NOMO-1 treated with dmso at 0.1 percent for 144 hours (cell line): Measurements from ENCODE around the gene PLA2G4F.

Source experiments
- DNase-seq: peaks from one replicate; lab custom pipeline; 2025; ENCODE audit not compliant: unreplicated experiment; lab: John Stamatoyannopoulos, UW

Gene PLA2G4F

DNA sequence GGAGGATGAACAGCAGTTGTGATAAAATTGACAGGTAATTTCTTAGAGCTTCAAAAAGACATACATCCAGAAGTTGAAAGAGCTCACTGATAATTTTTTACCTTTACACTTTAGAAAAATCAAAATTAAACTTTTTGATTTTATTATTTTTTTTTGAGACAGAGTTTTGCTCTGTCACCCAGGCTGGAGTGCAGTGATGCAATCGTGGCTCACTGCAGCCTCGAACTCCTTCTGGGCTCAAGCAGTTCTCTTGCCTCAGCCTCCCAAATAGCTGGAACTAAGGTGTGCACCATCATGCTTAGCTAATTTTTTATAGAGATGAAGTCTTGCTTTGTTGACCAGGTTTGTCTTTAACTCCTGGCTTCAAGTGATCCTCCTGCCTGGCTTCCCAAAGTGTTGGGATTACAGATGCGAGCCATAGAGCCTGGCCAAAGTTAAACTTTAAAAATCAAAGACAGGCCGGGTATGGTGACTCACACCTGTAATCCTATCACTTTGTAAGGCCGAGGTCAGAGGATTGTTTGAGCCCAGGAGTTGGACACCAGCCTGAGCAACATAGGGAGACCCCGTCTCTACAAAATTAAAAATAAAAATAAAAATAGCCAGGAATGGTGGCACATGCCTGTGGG is 21.7 kb downstream of the PLA2G4F start:
- DNase-seq = no peak

DNA sequence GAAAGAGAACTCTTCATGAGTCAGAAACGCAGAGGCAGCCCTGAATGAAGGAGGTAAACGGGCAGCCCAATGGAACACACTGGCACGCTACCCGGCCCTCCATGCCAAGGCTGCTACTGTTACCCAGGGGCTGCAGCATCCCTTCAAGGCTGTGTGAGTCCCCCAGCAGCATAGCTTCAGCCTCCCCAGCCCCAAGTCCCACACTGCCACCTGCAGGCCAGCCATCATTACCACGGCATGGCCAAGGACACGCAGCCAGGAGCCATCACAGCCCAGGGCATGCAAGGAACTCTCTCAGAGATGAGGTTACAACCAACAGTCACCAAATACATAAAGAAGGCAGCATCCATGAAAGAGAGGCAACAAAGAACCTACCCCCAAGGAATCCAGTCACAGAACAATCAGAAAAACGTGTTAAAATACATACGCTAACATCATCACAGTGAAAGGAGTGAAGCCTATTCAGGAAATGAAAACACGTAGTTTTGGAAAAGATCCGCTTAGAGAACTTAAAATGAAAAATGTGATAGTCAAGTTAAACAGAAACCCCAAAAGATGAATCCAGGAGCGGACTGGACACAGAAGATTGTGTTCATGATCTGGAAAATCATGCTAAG is 22.4 kb downstream of the PLA2G4F start:
- DNase-seq = peak; percentile 36

DNA sequence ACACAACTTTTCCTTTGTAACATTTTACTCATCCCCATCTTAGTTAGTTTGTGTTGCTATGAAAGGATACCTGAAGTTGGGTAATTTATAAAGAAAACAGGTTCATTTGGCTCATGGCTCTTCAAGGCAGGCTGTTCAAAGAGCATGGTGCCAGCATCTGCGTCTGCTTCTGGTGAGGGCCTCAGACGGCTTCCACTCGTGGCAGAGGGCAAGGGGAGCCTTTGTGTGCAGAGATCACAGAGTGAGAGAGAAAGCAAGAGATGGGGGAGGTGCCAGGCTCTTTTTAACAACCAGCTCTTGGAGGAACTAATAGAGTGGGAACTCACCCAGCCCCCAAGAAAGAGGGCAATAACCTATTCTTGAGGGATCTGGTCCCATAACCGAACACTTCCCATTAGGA is 23.1 kb downstream of the PLA2G4F start:
- DNase-seq = no peak

DNA sequence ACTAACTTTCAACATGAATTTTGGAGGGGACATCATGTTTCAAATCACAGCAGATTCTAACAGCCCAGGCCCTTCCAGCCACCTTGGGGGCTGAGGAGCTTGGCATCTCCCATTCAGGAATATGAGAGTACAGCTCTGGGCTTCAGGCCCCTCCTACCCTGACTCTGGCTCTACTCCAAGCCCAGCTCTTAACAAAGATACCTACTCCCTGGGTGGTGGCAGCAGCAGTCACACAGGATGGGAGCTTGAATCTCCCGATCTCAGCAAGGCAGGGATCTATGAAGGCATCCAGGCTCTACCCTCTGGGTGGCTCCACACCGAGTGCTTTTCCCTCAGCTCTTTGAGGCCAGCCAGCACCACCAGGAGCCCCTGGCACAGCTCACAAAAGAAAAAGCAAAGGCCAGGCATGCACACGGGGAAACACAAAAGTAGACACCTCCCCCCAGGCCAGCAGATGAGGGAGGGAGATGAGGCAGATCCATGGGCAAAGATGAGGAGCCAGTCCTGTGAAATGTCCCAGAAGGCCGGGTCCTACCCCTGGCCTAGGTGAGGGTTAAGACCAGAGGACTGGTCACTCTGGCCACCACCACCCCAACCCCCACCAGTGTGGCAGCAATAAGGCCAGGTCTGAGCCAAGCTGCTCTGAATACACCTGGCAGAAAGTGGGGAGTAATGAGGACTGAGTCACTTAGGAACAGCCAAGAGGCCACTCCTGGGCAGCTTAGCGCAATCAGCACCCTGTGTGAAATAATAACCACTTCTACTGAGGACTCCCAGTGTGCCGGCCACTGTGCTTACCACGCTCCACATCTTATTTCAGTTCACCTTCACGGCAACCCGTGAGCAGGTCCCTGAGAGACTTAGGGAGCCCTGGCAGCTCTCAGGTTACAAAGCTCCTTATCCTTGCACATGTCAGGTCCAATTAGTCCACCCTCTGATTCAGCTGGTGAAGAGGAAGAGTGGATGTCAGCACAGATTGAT is 24.3 kb downstream of the PLA2G4F start:
- no peak for DNase-seq

DNA sequence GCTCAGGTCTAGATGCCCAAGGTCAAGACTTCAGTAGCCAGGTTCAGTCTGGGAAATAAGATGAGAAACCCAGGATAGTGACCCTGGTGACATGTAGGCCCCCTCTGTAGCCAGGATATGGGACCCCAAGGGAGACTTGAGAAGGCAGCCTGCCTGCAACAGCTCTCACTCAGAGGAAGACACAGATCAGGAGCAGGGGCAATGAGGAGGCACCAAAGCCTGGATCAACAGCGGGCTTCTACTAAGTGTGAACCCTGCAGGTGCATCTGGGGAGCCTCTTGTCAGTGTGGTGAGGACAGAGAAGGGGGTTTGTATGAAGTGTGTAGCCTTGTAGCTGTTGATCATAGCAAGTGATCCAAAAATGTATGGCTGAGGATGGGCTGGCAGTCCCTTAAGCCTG is 25.4 kb downstream of the PLA2G4F start:
- DNase-seq = no peak

DNA sequence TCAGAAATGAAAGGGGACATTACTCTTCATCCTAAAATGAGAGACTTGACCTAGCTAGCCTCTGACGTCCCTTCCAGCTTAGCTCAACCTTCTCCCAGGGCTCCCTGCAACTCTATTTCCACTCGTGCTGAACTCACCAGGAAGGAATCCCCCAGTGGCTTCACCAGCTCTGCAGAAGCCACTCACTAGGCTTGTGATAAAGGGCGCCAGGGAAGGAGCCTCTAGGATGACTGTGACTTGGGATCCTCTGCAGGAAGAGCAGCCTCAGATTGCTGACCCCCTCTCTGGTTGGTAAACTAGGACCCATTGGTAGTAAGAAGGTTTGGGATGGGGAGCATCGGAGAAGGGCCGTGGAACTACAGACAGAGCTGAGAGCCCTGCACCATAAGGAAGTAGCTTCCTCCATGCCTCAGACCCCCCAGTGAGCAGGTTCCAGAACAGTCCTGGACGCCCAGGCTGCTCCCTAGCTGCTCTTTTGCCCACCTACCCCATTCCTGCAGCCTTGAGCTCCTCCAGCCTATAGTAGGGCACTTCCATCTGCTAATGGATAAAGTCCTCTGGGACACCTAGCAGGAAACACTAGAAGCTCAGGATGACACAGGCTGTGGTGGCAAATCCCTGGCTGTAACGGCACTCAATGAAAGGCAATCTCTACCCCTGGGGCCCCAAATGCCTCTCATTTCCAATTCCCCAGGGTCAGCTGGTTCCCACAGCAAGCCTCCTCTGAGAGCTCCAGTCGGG is 26.0 kb downstream of the PLA2G4F start:
- no peak for DNase-seq

DNA sequence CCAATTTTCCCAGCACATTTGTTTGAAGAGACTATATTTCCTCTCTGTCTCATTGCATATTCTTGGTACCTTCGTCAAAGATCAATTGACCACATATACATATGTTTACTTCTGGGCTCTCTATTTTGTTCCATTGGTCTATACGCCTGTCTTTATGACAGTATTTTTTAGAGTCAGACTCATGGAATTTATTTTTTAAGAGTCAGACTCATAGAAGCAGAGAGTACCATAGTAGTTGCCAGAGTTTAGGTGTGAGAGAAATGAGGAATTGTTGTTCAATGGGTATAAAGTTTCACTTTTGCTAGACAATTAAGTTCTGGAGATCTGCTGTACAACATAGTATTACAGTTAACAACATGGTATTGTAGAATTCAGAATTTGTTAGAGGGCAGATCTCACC is 27.1 kb downstream of the PLA2G4F start:
- no peak for DNase-seq

DNA sequence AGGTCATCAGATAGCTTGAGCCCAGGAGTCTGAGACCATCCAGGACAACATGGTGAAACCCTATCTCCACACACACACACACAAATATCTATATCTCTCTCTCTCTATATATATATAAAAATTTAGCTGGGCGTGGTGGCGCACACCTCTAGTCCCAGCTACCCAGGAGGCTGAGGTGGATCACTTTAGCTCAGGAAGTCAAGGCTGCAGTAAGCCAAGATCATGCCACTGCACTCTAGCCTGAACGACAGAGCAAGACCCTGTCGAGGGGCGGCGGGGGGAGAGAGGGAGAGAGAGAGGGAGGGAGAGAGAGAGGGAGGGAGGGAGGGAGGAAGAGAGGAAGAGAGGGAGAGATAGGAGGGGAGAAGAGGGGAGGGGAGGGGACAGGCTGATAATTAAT is 28.0 kb downstream of the PLA2G4F start:
- DNase-seq = no peak

DNA sequence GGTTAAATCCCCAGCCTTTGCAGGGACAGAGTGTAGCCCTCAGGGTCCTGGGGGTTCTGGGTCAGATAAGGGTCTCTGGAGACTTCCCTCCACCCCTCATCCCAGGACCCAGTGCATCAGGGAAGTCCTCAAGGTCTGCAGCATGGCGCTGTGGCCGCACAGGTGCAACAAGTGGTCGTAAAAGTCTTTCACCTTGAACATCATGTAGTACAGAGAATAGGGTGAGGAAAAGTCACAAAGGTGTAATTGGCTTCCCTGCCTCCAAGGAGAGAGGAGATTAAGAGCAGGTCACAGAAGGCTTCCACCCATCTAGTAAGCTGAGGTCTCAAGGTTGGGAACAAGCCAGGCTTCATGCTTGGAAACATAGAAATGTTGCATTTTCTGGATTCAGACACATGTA is 32.9 kb downstream of the PLA2G4F start:
- no peak for DNase-seq

DNA sequence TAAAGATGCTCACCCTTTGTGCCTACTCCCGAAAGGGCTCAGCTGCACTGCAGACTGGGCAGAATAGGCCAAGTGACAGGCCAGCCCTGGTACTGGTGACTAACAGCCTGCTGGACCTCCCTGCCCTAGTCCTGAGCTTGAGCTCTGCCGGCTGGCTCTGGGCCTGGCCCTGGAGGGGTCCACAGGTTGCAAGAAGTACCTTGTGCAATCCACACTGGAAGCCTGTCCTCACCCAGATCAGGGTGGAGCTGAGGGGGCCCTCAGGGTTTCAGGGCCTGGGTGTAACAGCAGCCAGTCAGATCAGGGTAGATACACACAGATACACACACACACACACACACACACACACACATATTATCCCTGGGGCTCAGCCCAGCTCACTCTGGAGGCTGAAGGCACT is 34.8 kb downstream of the PLA2G4F start:
- peak; percentile 43 for DNase-seq

DNA sequence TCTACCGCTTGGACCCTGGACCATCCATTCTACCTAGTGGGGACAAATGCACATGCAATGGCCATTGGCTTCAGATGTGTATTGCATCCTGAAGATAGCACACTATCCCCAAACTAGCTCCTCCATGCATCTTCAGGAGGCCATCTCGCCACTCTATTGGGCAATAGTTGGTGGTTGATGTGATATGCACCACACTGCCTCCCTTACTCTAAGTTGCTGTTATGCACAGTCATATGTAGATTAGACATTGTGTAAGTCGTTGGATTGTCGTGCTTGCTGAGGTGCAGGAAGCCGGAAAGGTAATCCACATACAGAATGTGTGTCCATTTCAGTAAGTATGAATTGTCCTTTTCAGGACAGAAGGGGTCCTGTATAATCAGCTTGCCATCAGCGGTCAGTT is 35.4 kb downstream of the PLA2G4F start:
- peak; percentile 92 for DNase-seq

DNA sequence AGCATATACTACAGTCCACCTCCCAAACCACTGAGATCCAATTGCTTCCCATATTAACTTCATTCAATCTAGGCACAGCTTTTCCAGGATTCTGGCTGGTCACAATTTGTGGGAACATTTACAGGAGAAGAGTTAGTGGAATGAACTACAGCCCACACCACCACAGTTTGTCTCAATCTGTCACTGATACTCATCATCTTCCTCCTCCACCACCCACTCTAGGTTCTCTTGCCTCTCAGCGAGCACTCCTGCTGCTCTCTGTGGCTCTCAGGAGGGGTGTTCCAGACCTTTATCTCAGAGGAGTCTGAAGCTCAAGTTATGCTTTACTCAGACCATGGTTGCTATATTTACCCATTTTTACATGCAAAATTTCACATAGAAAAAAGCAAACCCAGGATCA is 36.2 kb downstream of the PLA2G4F start:
- DNase-seq = no peak

DNA sequence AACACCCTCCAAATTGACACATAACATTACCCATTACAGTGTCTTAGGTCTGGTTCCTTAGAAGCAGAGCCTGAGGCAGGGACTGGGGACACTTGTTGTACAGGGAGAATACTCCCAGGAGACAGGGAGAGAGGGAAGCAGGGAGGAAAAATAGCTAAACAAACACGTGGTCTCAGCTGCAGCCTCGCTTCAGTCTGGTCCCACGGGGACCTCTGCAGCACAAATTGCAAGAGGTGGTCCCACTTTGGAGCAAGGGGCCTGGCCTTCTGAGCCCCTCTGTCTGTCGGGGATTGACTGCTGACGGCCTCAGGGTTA is 37.0 kb downstream of the PLA2G4F start:
- no peak for DNase-seq

DNA sequence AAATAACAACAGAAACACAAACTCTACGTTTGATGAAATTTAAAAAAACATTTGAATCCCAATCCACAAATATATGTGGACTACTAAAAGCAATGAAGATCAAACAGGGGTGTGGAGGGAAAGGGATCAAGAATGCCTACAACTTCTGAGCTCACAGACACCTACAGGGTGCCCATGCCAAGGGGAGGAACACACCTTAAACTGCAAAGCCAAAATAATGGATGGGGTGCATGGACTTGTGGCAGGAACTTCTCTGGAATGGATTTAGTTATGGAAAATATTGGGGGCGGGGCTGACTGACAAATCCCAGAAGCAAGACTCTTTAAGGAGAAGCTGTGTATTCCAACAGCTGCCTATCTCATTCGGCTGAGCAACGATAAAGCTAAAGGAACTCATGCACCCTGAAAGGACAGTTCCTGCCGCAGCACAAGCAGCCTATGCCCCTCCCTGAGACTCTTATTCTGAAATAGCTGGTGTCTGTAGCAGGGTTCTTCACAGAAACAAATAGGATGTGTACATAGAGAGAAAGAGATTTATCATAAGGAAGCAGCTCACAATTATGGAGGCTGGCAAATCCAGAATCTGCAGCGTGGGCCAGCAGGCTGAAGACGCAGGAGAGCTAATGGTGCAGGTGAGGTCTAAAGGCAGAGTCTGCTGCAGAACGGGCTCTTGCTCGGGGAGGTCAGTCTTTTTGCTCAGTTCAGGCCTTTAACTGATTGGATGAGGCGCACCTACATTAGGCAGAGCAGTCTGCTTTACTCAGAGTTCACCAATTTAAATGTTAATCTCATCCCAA is 37.6 kb downstream of the PLA2G4F start:
- DNase-seq = peak; percentile 75

DNA sequence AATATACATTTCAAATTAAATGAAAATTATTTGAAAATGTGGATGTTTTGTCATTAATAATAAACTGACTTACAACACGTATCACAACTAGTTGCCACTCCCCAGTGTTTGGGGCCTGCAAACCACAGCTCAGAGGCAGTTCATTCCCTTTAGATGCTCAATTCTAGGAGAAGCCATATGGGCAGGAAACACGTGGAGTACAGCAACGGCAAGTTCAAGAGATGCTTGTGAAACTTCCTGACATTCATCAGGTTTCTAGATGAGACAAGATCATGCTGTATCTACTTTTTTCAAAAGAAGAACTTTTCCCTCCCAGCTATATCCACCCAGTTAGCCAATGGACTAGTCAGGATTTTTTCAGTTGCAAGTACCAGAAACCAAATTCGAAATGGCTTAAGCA is 44.5 kb downstream of the PLA2G4F start:
- DNase-seq = peak; percentile 92

DNA sequence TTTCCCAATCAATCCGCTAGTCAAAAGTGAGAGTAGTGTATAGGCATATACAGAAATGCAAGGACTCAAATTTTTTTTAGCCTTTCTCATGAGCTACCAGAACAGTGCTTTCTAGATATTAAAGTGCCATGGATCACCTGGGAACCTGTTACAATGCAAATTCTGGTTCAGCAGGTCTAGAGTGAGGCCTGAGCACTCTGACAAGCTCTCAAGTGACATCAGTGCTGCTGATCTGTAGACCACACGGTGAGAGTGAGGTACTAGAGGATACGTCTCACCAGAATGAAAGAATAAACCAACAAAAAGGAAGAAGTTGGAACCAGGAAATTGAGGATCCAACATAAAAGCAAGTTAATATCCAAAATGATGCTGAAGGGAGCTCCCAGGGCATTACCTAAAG is 46.1 kb downstream of the PLA2G4F start:
- no peak for DNase-seq

DNA sequence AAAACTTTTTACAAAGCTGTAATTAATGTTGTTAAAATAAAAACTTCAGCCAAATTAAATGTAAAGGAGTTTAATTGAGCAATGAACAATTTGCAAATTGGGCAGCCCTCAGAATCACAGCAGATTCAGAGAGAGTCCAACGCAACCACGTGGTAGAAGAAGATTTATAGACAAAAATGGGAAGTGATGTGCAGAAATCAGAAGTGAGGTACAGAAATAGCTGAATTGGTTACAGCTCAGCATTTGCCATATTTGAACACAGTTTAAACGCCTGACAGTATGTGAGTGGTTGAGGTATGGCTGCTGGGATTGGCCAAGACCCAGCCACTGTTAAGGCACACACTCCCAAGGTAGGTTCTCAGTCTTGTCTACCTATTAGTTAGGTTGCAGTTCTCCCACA is 47.6 kb downstream of the PLA2G4F start:
- DNase-seq = peak; percentile 74

DNA sequence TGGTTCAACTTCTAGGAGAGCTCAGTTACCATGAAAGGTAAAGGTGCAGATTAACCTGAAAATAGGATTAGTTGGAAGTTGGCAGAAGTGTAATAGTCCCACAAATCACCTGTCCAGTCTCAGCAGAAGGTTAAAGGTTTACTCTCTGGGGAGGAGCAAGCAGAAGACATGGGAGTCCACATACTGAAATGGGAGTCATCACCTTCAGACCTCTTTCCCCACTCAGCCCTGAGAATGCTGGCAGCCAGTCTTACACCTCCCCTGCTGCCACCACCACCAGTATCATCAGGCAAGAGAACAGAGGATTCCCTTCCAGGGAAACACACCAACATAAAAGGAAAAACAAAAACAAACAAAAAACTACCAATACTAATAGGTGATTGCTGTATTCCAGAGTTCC is 48.2 kb downstream of the PLA2G4F start:
- DNase-seq = no peak

DNA sequence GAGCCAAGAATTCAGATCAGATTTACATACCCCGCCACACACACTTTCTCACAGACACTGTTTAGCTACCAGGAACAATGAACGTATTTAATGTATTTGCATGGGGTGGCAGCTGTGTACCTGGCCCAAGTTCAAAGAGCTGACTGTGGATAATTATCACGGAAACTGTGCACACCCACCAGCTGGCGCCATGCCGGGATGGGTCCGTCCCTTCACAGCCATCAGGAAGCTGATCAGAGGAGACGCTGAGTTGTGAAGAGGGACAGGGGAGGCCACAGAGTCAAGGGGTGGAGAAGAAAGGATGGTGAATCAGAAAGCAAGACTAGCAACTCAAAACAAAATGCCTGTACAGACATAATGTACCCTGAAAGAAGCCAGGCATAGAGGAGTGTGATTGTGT is 49.0 kb downstream of the PLA2G4F start:
- no peak for DNase-seq

DNA sequence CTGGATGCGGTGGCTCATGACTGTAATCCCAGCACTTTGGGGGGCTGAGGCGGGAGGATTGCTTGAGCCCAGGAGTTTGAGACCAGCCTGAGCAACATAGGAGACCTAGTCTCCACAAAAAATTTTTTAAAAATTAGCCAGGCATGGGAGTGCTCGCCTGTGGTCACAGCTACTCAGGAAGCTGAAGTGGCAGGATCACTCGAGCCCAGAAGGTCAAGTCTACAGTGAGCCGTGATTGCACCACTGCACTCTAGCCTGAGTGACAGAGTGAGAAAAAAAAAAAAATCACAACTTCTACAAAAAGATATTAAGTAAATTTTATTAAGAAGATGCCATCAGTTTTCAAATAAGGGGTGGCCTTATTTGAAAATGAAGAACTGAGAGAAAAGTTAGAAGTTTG is 50.1 kb downstream of the PLA2G4F start:
- no peak for DNase-seq
